ENCODE data around the gene SDK1.

The SDK1 gene

GRCh38 chr7:3277604-3278572 lies 23.2 kb upstream of the SDK1 start:
- TF ChIP-seq POLR2A (IDR thresholded peaks at IDR 0.05; ENCODE audit: low read length) (no peak), GATA1 (IDR thresholded peaks at IDR 0.05; ENCODE audit: low read depth, low read length) (no peak)
- no peak for DNase-seq

DNA sequence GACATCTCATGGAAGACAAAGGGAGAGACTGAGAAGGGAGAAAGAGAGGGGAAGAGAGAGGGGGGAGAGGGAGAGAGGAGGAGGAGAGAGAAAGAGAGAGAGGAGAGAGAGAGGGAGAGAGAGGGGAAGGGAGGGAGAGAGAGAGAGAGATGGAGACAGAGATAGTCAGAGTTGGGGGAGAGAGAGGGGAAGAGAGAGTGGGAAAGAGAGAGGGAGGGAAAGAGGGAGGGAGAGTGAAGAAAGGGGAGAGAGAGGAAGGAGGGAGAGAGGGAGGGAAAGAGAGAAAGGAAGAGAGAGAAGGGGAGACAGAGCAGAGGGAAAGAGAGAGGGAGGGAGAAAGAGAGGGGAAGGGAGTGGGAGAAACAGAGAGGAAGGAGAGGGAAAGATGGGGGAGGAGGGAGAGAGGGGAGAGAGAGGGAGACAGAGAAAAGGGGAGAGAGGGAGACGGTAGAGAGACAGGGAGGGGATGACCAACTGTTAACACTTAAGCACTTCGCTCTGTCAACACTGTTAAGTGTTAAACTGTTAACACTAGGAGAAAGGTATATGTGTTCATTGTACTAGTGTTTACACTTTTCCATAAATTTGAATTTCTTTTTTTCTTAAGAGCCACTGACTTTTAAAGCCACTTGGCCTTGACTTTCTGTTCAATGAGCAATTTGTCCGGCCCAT lies 21.8 kb upstream of the SDK1 start:
- TF ChIP-seq GATA1 (IDR thresholded peaks at IDR 0.05; ENCODE audit: low read depth, low read length) (no peak), POLR2A (IDR thresholded peaks at IDR 0.05; ENCODE audit: low read length) (no peak)
- DNase-seq = no peak

- DNase-seq = no peak
- TF ChIP-seq POLR2A (IDR thresholded peaks at IDR 0.05; ENCODE audit: low read length) = no peak
- TF ChIP-seq GATA1 (IDR thresholded peaks at IDR 0.05; ENCODE audit: low read depth, low read length) = no peak
Observed at GRCh38 chr7:3280445-3280844, 20.6 kb upstream of the SDK1 start.

DNA sequence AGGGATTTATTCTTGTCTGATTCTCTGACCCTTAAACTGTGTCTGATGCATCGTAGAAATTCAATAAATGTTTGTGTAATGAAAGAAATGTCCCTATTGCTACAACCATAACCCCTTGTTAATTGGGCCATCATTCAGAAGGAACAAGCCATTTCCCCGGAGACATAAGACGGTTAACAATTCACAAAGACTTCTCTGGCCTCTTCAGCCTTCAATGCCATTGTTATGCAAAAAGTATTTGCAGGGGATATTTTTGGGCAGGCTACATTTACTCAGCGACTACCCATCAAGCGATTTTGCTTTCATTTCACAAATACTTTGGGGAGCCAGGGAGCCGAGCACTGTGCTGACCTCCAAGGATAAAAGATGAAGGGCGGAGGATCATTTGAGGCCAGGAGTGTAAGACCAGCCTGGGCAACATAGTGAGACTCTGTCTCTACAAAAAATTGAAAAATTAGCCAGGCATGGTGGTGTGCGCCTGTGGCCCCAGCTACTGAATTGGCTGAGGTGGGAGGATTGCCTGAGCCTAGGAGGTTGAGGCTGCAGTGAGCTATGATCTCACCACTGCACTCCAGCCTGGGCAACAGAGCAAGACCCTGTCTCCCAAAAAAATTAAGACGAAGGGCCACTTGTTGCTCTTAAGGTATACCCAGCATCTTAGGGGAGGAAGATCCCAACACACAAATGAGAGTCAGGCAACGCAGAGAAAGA lies 20.0 kb upstream of the SDK1 start:
- DNase-seq = no peak
- TF ChIP-seq GATA1 (IDR thresholded peaks at IDR 0.05; ENCODE audit: low read depth, low read length) (no peak), POLR2A (IDR thresholded peaks at IDR 0.05; ENCODE audit: low read length) (no peak)

DNA sequence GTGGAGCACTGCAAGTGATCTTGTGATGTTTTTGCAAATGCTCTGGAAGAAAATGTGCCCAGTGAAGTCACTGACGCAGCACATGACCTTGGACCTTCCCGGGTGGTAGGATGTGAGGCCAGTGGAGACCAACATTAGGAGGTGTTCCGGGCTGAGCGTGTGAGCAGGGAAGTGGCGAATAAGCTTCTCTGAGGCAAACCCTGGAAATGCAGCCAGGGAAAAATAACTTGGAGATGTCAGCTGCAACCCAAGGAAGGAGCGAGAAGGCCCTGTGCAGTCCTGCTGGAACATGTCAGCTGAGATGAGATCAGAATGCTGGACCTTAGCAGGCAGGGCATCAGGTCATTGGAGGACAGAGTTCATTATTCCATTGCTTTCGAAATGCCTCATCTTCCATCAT lies 18.6 kb upstream of the SDK1 start:
- DNase-seq = no peak
- TF ChIP-seq POLR2A (IDR thresholded peaks at IDR 0.05; ENCODE audit: low read length) = no peak
- no peak for TF ChIP-seq GATA1 (IDR thresholded peaks at IDR 0.05; ENCODE audit: low read depth, low read length)

GRCh38 chr7:3283130-3283704 lies 17.8 kb upstream of the SDK1 start:
- DNase-seq = no peak
- TF ChIP-seq POLR2A (IDR thresholded peaks at IDR 0.05; ENCODE audit: low read length) (no peak), GATA1 (IDR thresholded peaks at IDR 0.05; ENCODE audit: low read depth, low read length) (no peak)

GRCh38 chr7:3285652-3286051 lies 15.4 kb upstream of the SDK1 start:
- DNase-seq = no peak
- TF ChIP-seq POLR2A (IDR thresholded peaks at IDR 0.05; ENCODE audit: low read length) (no peak), GATA1 (IDR thresholded peaks at IDR 0.05; ENCODE audit: low read depth, low read length) (no peak)

DNA sequence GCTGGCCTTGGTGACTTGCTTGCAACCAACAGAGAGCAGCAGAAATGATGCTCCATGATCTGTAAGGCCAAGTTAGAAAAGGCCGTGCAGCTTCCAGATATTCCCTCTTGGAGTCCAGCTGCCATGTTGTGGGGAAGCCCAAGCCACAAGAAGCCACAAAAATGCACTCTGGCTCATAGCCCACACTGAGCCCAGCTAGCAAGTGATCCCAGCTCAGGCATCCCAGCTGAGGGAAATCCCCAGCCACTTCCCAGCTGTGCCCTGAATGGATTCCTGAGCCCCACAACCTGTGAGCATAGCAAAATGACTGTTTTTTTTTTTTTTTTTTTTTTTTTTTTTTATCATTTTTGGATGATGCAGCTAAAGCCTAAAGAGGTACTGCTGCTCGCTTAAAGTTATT lies 11.1 kb upstream of the SDK1 start:
- DNase-seq = no peak

GRCh38 chr7:3292694-3293093 lies 8.4 kb upstream of the SDK1 start:
- no peak for DNase-seq
- TF ChIP-seq GATA1 (IDR thresholded peaks at IDR 0.05; ENCODE audit: low read depth, low read length) (no peak), POLR2A (IDR thresholded peaks at IDR 0.05; ENCODE audit: low read length) (no peak)

More for the DNA sequence above, 11.1 kb upstream of the SDK1 start:
- TF ChIP-seq POLR2A (IDR thresholded peaks at IDR 0.05; ENCODE audit: low read length) (no peak), GATA1 (IDR thresholded peaks at IDR 0.05; ENCODE audit: low read depth, low read length) (no peak)

DNA sequence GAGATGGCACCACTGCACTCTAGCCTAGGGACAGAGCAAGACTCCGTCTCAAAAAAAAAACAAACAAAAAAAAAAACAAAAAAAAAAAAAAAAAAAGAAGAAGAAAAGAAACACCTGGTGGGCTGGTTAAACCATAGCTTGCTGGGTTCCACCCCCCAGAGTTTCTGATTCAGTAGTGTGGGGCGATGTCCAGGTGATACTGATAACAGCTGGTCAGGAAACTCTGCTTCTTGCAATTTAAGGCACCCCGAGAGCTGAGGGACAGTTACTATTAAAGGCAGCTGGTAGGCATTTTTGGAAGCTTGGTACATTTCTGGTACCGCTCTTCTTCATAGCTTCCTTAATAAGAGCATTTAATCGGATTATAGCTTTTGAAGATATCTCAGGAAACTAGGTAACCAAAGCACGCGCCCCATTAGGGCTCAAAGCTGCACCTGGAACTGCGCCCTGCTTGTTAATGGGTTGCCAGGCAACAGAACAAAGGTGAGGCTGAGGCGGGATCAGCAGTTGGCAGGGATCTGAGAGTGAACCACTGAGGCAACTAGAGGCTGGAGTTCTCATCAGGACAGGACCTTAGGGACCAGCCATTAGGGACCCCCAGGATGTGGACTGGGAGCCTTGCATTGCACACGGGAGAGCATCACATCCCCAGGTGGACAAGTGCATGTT lies 6.5 kb upstream of the SDK1 start:
- no peak for DNase-seq
- TF ChIP-seq GATA1 (IDR thresholded peaks at IDR 0.05; ENCODE audit: low read depth, low read length) (no peak), POLR2A (IDR thresholded peaks at IDR 0.05; ENCODE audit: low read length) (no peak)

- TF ChIP-seq POLR2A (IDR thresholded peaks at IDR 0.05; ENCODE audit: low read length) = no peak
- TF ChIP-seq GATA1 (IDR thresholded peaks at IDR 0.05; ENCODE audit: low read depth, low read length) = no peak
Observed at GRCh38 chr7:3297105-3297819, 3.8 kb upstream of the SDK1 start.

GRCh38 chr7:3300221-3300650 lies 816 bp upstream of the SDK1 start:
- DNase-seq = no peak
- TF ChIP-seq POLR2A (IDR thresholded peaks at IDR 0.05; ENCODE audit: low read length) (no peak), GATA1 (IDR thresholded peaks at IDR 0.05; ENCODE audit: low read depth, low read length) (no peak)

More at GRCh38 chr7:3297105-3297819, 3.8 kb upstream of the SDK1 start:
- DNase-seq = no peak

GRCh38 chr7:3301449-3301731 lies 338 bp downstream of the SDK1 start:
- no peak for TF ChIP-seq POLR2A (IDR thresholded peaks at IDR 0.05; ENCODE audit: low read length)
- DNase-seq = no peak
